ENCODE measurements around the gene SRC.

DNA sequence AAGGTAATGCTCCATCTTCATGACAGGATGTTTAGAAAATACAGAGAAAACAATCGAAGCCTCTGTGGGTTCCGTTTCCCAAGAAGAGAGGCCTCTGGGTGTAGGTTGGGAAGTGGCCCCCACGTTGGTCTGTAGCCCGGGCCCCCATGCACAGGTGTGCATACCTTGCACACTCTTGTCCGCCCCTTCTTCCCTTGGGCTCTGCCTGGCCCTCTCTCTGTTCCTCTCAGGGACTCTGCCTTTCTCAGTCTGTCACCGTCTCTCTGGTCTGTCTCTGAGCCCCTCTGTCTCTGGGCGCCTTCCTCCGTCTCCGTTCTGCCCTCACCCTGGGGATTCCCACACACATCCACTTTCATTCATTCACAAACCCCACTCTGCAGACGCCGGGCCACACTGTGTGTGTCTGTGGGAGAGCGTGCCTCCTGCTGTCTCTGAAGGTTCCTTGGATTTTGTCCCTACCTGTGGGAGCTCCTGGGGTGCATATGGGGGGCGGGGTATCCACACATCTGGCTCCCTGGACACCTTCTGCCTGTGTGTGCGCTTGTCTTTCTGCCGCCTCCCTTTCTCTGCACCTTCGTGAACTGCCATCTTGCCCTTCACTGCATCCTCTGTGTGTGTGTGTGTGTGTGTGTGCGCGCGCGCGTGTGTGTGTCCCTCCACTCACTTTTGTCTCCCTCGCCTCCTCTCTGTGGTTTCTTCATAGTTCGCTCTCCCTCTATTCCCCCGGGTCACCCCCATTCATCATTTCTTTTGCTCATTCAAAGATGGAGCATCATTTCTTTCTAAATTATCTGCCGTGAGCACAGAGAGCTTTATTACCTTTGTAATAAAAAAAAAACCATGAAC, 75.3 kb downstream of the SRC start:
- TF ChIP-seq, protein P1, sequence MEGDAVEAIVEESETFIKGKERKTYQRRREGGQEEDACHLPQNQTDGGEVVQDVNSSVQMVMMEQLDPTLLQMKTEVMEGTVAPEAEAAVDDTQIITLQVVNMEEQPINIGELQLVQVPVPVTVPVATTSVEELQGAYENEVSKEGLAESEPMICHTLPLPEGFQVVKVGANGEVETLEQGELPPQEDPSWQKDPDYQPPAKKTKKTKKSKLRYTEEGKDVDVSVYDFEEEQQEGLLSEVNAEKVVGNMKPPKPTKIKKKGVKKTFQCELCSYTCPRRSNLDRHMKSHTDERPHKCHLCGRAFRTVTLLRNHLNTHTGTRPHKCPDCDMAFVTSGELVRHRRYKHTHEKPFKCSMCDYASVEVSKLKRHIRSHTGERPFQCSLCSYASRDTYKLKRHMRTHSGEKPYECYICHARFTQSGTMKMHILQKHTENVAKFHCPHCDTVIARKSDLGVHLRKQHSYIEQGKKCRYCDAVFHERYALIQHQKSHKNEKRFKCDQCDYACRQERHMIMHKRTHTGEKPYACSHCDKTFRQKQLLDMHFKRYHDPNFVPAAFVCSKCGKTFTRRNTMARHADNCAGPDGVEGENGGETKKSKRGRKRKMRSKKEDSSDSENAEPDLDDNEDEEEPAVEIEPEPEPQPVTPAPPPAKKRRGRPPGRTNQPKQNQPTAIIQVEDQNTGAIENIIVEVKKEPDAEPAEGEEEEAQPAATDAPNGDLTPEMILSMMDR (optimal IDR thresholded peaks at IDR 0.05 in 1 of 3, IDR thresholded peaks at IDR 0.05 in 1 of 3, conservative IDR thresholded peaks at IDR 0.05 in 1 of 3; ENCODE audit: extremely low read depth in 1 of 3, insufficient read depth in 2 of 3, low read length in 3 of 3), result no peak
- TF ChIP-seq EZH2 (IDR thresholded peaks at IDR 0.05; ENCODE audit: low read length), result no peak
